Stimulated activated CD8-positive, alpha-beta memory T cell treated with anti-CD3 and anti-CD28 coated beads, Interleukin-12 subunit alpha, Interleukin-12 subunit beta, amount 100 ng/mL, for 4 hours (primary cell): ENCODE measurements around the gene DLX3.
"Not testable (repeated sequence)": the region's sequence is repeated elsewhere in the genome, so short reads cannot be mapped to it uniquely, and the experiment has no call there.

Experiments
- DNase-seq: peaks from one replicate; pipeline ENCODE4 v3.0.0-alpha.2; 2020; ENCODE audit warnings: low read depth

DLX3 gene

GRCh38 chr17:49995055-49995738 is at the start of gene DLX3:
TSS of gene DLX3 (minus strand) at chr17:49995224. CDS start at chr17:49994998, 226 bp downstream.
- DNase-seq = no peak

GRCh38 chr17:50044483-50044882 is 49.5 kb upstream of the DLX3 start:
- no peak for DNase-seq

GRCh38 chr17:50043290-50044148 is 48.5 kb upstream of the DLX3 start:
- DNase-seq = no peak

GRCh38 chr17:50042211-50042610 is 47.2 kb upstream of the DLX3 start:
- DNase-seq = no peak

GRCh38 chr17:50040496-50040895 is 45.5 kb upstream of the DLX3 start:
- DNase-seq = not testable (repeated sequence)

GRCh38 chr17:50039058-50039457 is 44.0 kb upstream of the DLX3 start:
- no peak for DNase-seq

GRCh38 chr17:50037321-50038107 is 42.5 kb upstream of the DLX3 start:
- no peak for DNase-seq

- DNase-seq = no peak
Measured at GRCh38 chr17:50036455-50037261, 41.6 kb upstream of the DLX3 start.

- DNase-seq = no peak
Measured at GRCh38 chr17:50035945-50036344, 40.9 kb upstream of the DLX3 start.

- no peak for DNase-seq
Measured at GRCh38 chr17:50035421-50035879, 40.4 kb upstream of the DLX3 start.

GRCh38 chr17:50034498-50035364 is 39.7 kb upstream of the DLX3 start:
- no peak for DNase-seq

GRCh38 chr17:50033316-50033715 is 38.3 kb upstream of the DLX3 start:
- DNase-seq = no peak

- DNase-seq = no peak
Measured at GRCh38 chr17:50029185-50029584, 34.2 kb upstream of the DLX3 start.

- DNase-seq = no peak
Measured at GRCh38 chr17:50028736-50029120, 33.7 kb upstream of the DLX3 start.

- DNase-seq = no peak
Measured at GRCh38 chr17:50027881-50028735, 33.1 kb upstream of the DLX3 start.

- DNase-seq = no peak
Measured at GRCh38 chr17:50027172-50027880, 32.3 kb upstream of the DLX3 start.

- DNase-seq = peak; percentile 59
Measured at GRCh38 chr17:50026837-50027171, 31.8 kb upstream of the DLX3 start.

- no peak for DNase-seq
Measured at GRCh38 chr17:50026046-50026675, 31.1 kb upstream of the DLX3 start.

- no peak for DNase-seq
Measured at GRCh38 chr17:50024808-50025207, 29.8 kb upstream of the DLX3 start.
